Heart left ventricle (tissue), 16 donors: ENCODE measurements around the gene RNPEPL1. TPM values are rescaled to one million over a fixed set of nuclear protein-coding genes. Genes with fewer than 3 reads are reported as not detected.

Source experiments
- ATAC-seq, 4 donors: fragments of 200-7000 bp; cut with Tn5 transposase; one replicate each; pipeline ENCODE4 v1.9.1; 2020 to 2022; ENCODE audit warnings: moderate library complexity in 4 of 4, mild to moderate bottlenecking in 3 of 4, moderate number of reproducible peaks in 1 of 4
- DNase-seq, 5 donors: peaks; one replicate each; pipeline ENCODE4 v3.0.0-alpha.2; 2020
- H3K27ac ChIP-seq, 12 donors: fragments of 200-600 bp; sonication (generic) in 4 of 12; one replicate each; pipeline versions ENCODE4 v1.5.0 to v1.8.0; 2016 to 2022; ENCODE audit warnings: mild to moderate bottlenecking in 2 of 12
- H3K27me3 ChIP-seq, 9 donors: fragments of 200-600 bp; sonication (generic) in 2 of 9; one replicate each; pipeline versions ENCODE4 v1.5.1 to v1.8.0; 2016 to 2022; ENCODE audit warnings: mild to moderate bottlenecking in 3 of 9
- H3K36me3 ChIP-seq, 9 donors: fragments of 200-600 bp; sonication (generic) in 2 of 9; one replicate each; pipeline versions ENCODE4 v1.5.0 to v1.8.0; 2018 to 2022; ENCODE audit warnings: mild to moderate bottlenecking in 2 of 9
- H3K4me1 ChIP-seq, 12 donors: fragments of 200-600 bp; sonication (generic) in 4 of 12; one replicate each; pipeline versions ENCODE4 v1.5.0 to v1.8.0; 2016 to 2022; ENCODE audit warnings: mild to moderate bottlenecking in 3 of 12
- H3K4me3 ChIP-seq, 12 donors: fragments of 200-600 bp; sonication (generic) in 4 of 12; one replicate each; pipeline versions ENCODE4 v1.5.0 to v1.8.0; 2017 to 2022; ENCODE audit warnings: mild to moderate bottlenecking in 9 of 12, moderate library complexity in 4 of 12
- H3K9me3 ChIP-seq, 12 donors: fragments of 200-600 bp; sonication (generic) in 4 of 12; one replicate each; pipeline versions ENCODE4 v1.5.0 to v1.8.0; 2016 to 2022; ENCODE audit warnings: mild to moderate bottlenecking in 1 of 12
- POLR2A ChIP-seq, 2 donors: fragments of 450-650 bp; IDR thresholded peaks; one replicate each; pipeline ENCODE4 v1.6.1; 2017; ENCODE audit warnings: antibody characterized with exemption in 2 of 2, mild to moderate bottlenecking in 2 of 2, moderate library complexity in 2 of 2
- WGBS, 4 donors: extraction: QIAGEN DNeasy Blood & Tissue Kit in 2 of 4; methylation state at CpG; one replicate each; pipeline versions ENCODE4 v1.1.5 to v1.1.7; 2013 to 2018; 5-methylcytosine and 5-hydroxymethylcytosine counted together
- intact Hi-C, 10 donors: fragments of 100-400 bp; cut with DNase I; formaldehyde crosslinking; loops; one replicate each; pipeline versions ENCODE4 v1.11.1 to v1.14.2; 2022
- polyA plus RNA-seq, 2 donors: library from polyadenylated mRNA; stranded (reverse); fragments of 200-250 nt; gene quantifications; one replicate each; pipeline ENCODE4 v1.2.3, GENCODE V29; 2013
- total RNA-seq, 9 donors: library from RNA; depleted of rRNA in 2 of 9; stranded (reverse); fragments of >200 nt in 2 of 9; fragmentation: NEBNext Ultra II Directional in 3 of 9; extraction: Animal tissue kit (Norgen Biotek cat#: 25700) in 3 of 9; gene quantifications; one replicate each; pipeline versions ENCODE4 v1.1.0 to v1.2.4, GENCODE V29; 2016 to 2023
- TF ChIP-seq, protein P1 (sequence below), 12 donors: fragments of 200-600 bp; sonication (generic) in 4 of 12; IDR thresholded peaks; one replicate each; pipeline versions ENCODE4 v1.5.0 to v1.8.0; 2018 to 2022; ENCODE audit warnings: antibody characterized with exemption in 12 of 12, mild to moderate bottlenecking in 5 of 12
- donor health status: ischemic (EF 13 %, LVEDD 7.1; RV severe dilation, severe dysfunction).
- donor health status: healthy with polysubstance abuse.
- donor health status: DM: no; HTN: yes; CAD: no.
- donor health status: DM: no; HTN: no; CAD: no.
- donor health status: ischemic (EF 25% LVEDD 6.9; RV normal size, moderate dysfunction).
- donor health status: ischemic (EF 25% LVEDD 5.7; RV mildly dilated, moderate dysfunction).
- donor health status: healthy.
- donor health status: DM: yes; HTN: yes; CAD: no.
- donor health status: ischemic (EF 35%, LVEDD 5.7; RV mildly dilated, moderate dysfunction).
- donor health status: nonischemic (EF 11% LVEDD 7.7; RV severe dilation, severe dysfunction).
- donor health status: DM: yes; HTN: yes; CAD: no.
- donor health status: PGD.
- donor health status: ischemic (EF 29% LVEDD 5.4; RV normal size, mild dysfunction).
- donor health status: nonischemic (EF 23%, LVEDD 6.1; RV moderate dilation, normal function).

Gene RNPEPL1
- total and polyA plus RNA-seq, 11 donors: 67.5 to 206 (median 91.0) TPM

DNA sequence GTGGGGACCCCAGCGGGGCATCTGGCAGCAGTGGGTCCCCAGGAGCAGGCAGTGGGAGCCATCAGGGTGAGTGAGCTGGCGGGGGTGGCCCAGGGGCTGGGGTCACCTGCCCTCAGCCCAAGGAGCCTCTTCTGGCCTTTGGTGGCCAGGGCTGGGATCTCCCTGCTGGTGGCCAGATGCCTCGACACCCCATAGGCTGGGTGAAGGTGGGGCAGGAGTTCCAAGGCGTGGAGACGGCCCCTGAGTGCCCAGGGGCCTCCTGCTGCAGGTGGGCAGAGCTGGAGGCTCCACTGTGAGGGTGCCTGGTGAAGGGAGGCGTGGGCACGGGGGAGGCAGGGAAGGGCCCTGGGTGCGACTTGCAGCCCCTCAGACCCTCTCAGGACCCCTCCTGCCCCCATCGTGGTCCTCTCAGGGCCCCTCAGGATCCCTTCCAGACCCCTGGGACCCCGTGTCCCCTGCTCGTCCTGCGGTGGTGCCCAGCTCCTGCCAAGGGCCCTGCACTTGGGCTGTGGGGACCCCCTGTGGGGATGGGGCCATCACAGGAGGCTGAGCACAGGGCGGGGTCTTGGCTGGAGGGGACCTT is 52.0 kb downstream of the RNPEPL1 start:
- intact Hi-C loops: no loop called here
- Histone ChIP-seq H3K4me1 (peaks cover 0 to 45% (median 0%) of the 10 kb centered on the region in 12 donors), H3K27me3 (no peaks in the 10 kb centered on the region), H3K9me3 (peaks cover 0 to 13% (median 0%) of the 10 kb centered on the region in 12 donors), H3K4me3 (no peak overlapping the region), H3K36me3 (peaks cover 0 to 8% (median 0%) of the 10 kb centered on the region in 9 donors), H3K27ac (no peak overlapping the region)
- 81 to 94% (median 93%) methylated on average over 5 to 13 of the region's 13 CpGs for WGBS, 4 donors
- DNase-seq: peak in 4 of 5 donors; percentile 11 to 37 (median 16)
- TF ChIP-seq POLR2A (IDR thresholded peaks at IDR 0.05): no peak
- TF ChIP-seq, protein P1, sequence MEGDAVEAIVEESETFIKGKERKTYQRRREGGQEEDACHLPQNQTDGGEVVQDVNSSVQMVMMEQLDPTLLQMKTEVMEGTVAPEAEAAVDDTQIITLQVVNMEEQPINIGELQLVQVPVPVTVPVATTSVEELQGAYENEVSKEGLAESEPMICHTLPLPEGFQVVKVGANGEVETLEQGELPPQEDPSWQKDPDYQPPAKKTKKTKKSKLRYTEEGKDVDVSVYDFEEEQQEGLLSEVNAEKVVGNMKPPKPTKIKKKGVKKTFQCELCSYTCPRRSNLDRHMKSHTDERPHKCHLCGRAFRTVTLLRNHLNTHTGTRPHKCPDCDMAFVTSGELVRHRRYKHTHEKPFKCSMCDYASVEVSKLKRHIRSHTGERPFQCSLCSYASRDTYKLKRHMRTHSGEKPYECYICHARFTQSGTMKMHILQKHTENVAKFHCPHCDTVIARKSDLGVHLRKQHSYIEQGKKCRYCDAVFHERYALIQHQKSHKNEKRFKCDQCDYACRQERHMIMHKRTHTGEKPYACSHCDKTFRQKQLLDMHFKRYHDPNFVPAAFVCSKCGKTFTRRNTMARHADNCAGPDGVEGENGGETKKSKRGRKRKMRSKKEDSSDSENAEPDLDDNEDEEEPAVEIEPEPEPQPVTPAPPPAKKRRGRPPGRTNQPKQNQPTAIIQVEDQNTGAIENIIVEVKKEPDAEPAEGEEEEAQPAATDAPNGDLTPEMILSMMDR (IDR thresholded peaks at IDR 0.05): no peak
- ATAC-seq: no peak

DNA sequence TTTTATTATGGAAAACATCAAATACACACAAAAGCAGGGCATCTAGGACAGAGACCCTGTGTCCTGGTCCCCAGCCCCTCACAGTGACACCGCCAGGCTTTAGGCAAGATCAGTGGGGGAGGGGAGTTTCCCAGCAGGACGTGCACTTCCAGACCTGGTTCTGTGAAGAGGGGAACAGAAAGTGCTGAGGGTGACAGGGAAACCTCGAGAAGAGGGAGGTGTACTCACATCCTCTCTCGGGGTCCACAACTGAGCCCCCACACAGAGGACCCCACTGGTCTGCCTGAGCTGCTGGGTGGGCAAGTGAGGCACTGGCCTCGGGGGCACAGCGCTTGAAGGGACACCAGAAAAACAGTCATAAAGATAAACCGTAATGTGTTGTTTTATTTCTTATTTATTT is 52.6 kb downstream of the RNPEPL1 start:
- intact Hi-C loops: no loop called here
- peaks cover 0 to 13% (median 0%) of the 10 kb centered on the region in 12 donors for H3K9me3 ChIP-seq
- H3K4me1 ChIP-seq: peaks cover 0 to 45% (median 0%) of the 10 kb centered on the region in 12 donors
- 75 to 88% (median 85%) methylated on average over 7 of the region's 7 CpGs for WGBS, 4 donors
- DNase-seq (peak in 1 of 5 donors; percentile 6), ATAC-seq (no peak)
- peaks cover 0 to 8% (median 0%) of the 10 kb centered on the region in 9 donors for H3K36me3 ChIP-seq
- no peaks in the 10 kb centered on the region for H3K27me3 ChIP-seq
- H3K27ac ChIP-seq: peak overlapping the region in 1 of 12 donors; percentile 58
- H3K4me3 ChIP-seq: no peak overlapping the region
- TF ChIP-seq, protein P1 (IDR thresholded peaks at IDR 0.05): no peak
- no peak for TF ChIP-seq POLR2A (IDR thresholded peaks at IDR 0.05)

DNA sequence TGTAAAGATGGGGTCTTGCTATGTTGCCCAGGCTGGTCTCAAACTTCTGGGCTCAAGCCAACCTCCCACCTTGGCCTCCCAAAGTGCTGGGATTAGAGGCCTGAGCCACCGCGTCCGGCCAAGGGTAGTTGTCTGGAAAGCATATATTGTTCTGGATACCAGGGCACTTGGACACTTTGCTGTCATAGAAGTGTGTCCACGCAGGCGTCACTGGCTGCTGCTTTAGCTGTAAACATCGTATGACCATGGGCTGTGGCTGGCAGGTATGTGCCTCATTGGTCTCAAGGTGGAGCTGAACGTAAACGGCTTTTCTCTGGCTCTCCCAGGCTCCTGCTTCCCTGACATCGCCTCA is 53.8 kb downstream of the RNPEPL1 start:
- Histone ChIP-seq H3K27me3 (no peaks in the 10 kb centered on the region), H3K4me3 (no peak overlapping the region), H3K4me1 (peaks cover 0 to 53% (median 0%) of the 10 kb centered on the region in 12 donors), H3K36me3 (peaks cover 0 to 8% (median 0%) of the 10 kb centered on the region in 9 donors), H3K27ac (peak overlapping the region in 1 of 12 donors; percentile 58), H3K9me3 (peaks cover 0 to 13% (median 0%) of the 10 kb centered on the region in 12 donors)
- intact Hi-C loops: no loop called here
- ATAC-seq (no peak), DNase-seq (peak in 2 of 5 donors; percentile 18)
- no peak for TF ChIP-seq POLR2A (IDR thresholded peaks at IDR 0.05)
- TF ChIP-seq, protein P1 (IDR thresholded peaks at IDR 0.05): no peak
- 74 to 96% (median 78%) methylated on average over 8 to 9 of the region's 9 CpGs for WGBS, 4 donors

DNA sequence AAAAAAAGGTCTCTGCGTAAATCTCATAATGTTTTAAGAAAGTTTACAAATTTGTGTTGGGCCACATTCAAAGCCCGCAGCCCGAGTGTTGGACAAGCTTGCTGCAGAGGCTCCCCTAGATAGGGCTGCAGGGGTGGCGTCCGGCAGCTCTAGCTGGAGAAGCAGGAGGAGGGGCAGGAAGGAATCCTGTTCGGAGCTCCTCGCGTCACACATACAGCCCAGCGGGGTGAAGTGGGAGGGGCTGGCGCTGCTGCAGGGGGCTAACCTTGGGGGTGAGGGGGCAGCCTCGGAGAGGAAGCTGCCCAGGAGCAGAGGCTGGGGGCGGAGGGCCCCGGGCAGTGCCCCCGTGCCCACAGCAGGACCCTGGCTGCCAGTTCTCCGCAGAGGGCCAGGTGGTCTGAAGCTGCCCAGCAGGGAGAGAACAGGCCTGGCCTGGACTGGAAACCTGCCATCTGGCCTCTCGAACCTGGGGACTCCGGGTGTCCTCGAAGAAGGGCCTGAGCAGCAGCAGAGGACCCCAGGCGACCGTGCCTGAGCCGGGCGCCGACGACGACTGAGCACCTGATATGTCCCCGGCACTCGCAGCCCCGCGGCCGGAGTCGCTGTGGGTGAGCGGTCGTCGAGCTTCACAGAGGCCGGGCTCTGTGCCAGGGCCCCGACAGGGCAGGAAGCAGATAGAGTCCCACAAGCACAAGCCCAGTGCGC is 54.4 kb downstream of the RNPEPL1 start:
- Histone ChIP-seq H3K4me1 (peaks cover 0 to 57% (median 0%) of the 10 kb centered on the region in 12 donors), H3K36me3 (peaks cover 0 to 8% (median 0%) of the 10 kb centered on the region in 9 donors), H3K4me3 (no peak overlapping the region), H3K9me3 (peaks cover 0 to 7% (median 0%) of the 10 kb centered on the region in 12 donors), H3K27me3 (no peaks in the 10 kb centered on the region), H3K27ac (peak overlapping the region in 1 of 12 donors; percentile 58)
- intact Hi-C loops: no loop called here
- peak in 3 of 5 donors; percentile 15 to 76 (median 25) for DNase-seq
- no peak for ATAC-seq
- no peak for TF ChIP-seq POLR2A (IDR thresholded peaks at IDR 0.05)
- TF ChIP-seq, protein P1 (IDR thresholded peaks at IDR 0.05): no peak
- 33 to 58% (median 48%) methylated on average over 28 to 37 of the region's 37 CpGs for WGBS, 4 donors
